B cell (primary cell): ENCODE measurements around the gene SLC39A11. TPM values are rescaled to one million over a fixed set of nuclear protein-coding genes. Genes with fewer than 3 reads are reported as not detected.

Source experiments
- ATAC-seq: fragments of 200-7000 bp; cut with Tn5 transposase; one replicate; pipeline ENCODE4 v1.10.0; 2021; ENCODE audit warnings: low read depth, mild to moderate bottlenecking, moderate number of reproducible peaks, moderate library complexity
- CTCF ChIA-PET: fragments of 350-600 bp; sonication (Branson Sonifier 250); formaldehyde crosslinking; loops from one replicate; lab custom pipeline; 2021; ENCODE audit warnings: antibody characterized with exemption, inconsistent platforms; lab: Charles Lee
- POLR2A ChIA-PET: fragments of 350-600 bp; sonication (Branson Sonifier 250); formaldehyde crosslinking; loops from one replicate; lab custom pipeline; 2021; ENCODE audit warnings: antibody characterized with exemption; lab: Charles Lee
- DNase-seq: peaks from one replicate; pipeline ENCODE4 v3.0.0; 2013
- H2AFZ ChIP-seq: 2 replicates; pipeline ENCODE4 v1.6.1; 2012; ENCODE audit warnings: mild to moderate bottlenecking, low read depth, low read length; ENCODE audit not compliant: insufficient read depth, poor library complexity, severe bottlenecking
- H3K27ac ChIP-seq, 2 donors: 1 replicate in 1 of 2; 2 replicates in 1 of 2; pipeline ENCODE4 v1.5.1; 2012 to 2013; ENCODE audit warnings: low read length in 2 of 2, mild to moderate bottlenecking in 2 of 2, moderate library complexity in 1 of 2
- H3K27me3 ChIP-seq, 4 experiments: fragments of 200-600 bp in 1 of 4; sonication (generic) in 1 of 4; replicated peaks in 1 of 4; 1 replicate in 2 of 4; 2 replicates in 2 of 4; pipeline versions ENCODE4 v1.6.1 to v1.7.0; 2013 to 2016; ENCODE audit warnings: low read length in 3 of 4, mild to moderate bottlenecking in 2 of 4, mixed read lengths in 1 of 4, moderate library complexity in 1 of 4; ENCODE audit not compliant: insufficient read depth in 4 of 4, control insufficient read depth in 3 of 4; ENCODE audit errors: control extremely low read depth in 1 of 4
- H3K36me3 ChIP-seq, 2 experiments: replicated peaks in 1 of 2; 1 replicate in 1 of 2; 2 replicates in 1 of 2; pipeline versions ENCODE4 v1.6.1 to v1.7.1; 2013; ENCODE audit warnings: low read length in 1 of 2; ENCODE audit not compliant: insufficient read depth in 2 of 2, control insufficient read depth in 1 of 2; ENCODE audit errors: control extremely low read depth in 1 of 2, extremely low read depth in 1 of 2
- H3K4me1 ChIP-seq, 2 donors: fragments of 200-600 bp in 1 of 2; sonication (generic) in 1 of 2; 1 replicate in 1 of 2; 2 replicates in 1 of 2; pipeline versions ENCODE4 v1.5.1 to v1.6.1; 2013 to 2017; ENCODE audit warnings: low read length in 2 of 2; ENCODE audit not compliant: control insufficient read depth in 2 of 2, insufficient read depth in 2 of 2
- H3K4me2 ChIP-seq: replicated peaks from 2 replicates; pipeline ENCODE3; 2012; ENCODE audit warnings: mild to moderate bottlenecking, low read depth, low read length; ENCODE audit not compliant: poor library complexity, severe bottlenecking
- H3K4me3 ChIP-seq, 5 experiments: fragments of 200-600 bp in 1 of 5; sonication (generic) in 1 of 5; 1 replicate in 3 of 5; 2 replicates in 2 of 5; pipeline versions ENCODE4 v1.5.1 to v1.7.0; 2011 to 2016; ENCODE audit warnings: low read length in 4 of 5, mild to moderate bottlenecking in 4 of 5, low read depth in 2 of 5, control low read depth in 1 of 5, moderate library complexity in 1 of 5; ENCODE audit not compliant: insufficient read depth in 1 of 5; ENCODE audit errors: control extremely low read depth in 1 of 5, extremely low read depth in 1 of 5
- H3K79me2 ChIP-seq: fragments of 200-600 bp; sonication (generic); one replicate; pipeline ENCODE4 v1.6.0; 2016; ENCODE audit warnings: low read length; ENCODE audit not compliant: control insufficient read depth, insufficient read depth
- H3K9ac ChIP-seq: fragments of 200-600 bp; sonication (generic); 2 replicates; pipeline ENCODE4 v1.6.1; 2017; ENCODE audit warnings: mild to moderate bottlenecking, low read length, moderate library complexity
- H3K9me3 ChIP-seq, 3 donors: one replicate each; pipeline versions ENCODE4 v1.6.1 to v1.7.1; 2013; ENCODE audit warnings: low read length in 2 of 3; ENCODE audit not compliant: control insufficient read depth in 2 of 3, insufficient read depth in 1 of 3; ENCODE audit errors: control extremely low read depth in 1 of 3
- H4K20me1 ChIP-seq: 2 replicates; pipeline ENCODE4 v1.6.0; 2012; ENCODE audit warnings: mild to moderate bottlenecking, low read length; ENCODE audit not compliant: insufficient read depth, control insufficient read depth, poor library complexity, severe bottlenecking
- H3K27ac Mint-ChIP-seq: one replicate; pipeline ENCODE4 v1.8.0; 2021; ENCODE audit warnings: mixed read lengths
- H3K27me3 Mint-ChIP-seq: one replicate; pipeline ENCODE4 v1.8.0; 2021; ENCODE audit warnings: mixed read lengths
- H3K4me1 Mint-ChIP-seq: one replicate; pipeline ENCODE4 v1.8.0; 2021; ENCODE audit warnings: mixed read lengths
- H3K4me3 Mint-ChIP-seq: one replicate; pipeline ENCODE4 v1.8.0; 2021; ENCODE audit warnings: mixed read lengths
- H3K9me3 Mint-ChIP-seq: one replicate; pipeline ENCODE4 v1.8.0; 2022; ENCODE audit warnings: mixed read lengths; ENCODE audit not compliant: insufficient read depth
- EZH2 ChIP-seq: IDR thresholded peaks from 2 replicates; pipeline ENCODE4 v1.6.1; 2012; ENCODE audit warnings: borderline replicate concordance, low read depth, mild to moderate bottlenecking, moderate library complexity, low read length; ENCODE audit not compliant: insufficient read depth, poor library complexity, severe bottlenecking
- WGBS: methylation state at CpG from one replicate; pipeline ENCODE4 v1.1.5; 2013; ENCODE audit warnings: missing lambda C conversion rate; ENCODE audit not compliant: insufficient coverage; 5-methylcytosine and 5-hydroxymethylcytosine counted together
- intact Hi-C: fragments of 100-400 bp; cut with micrococcal nuclease; formaldehyde crosslinking; loops from one replicate; pipeline ENCODE4 v1.10.0; 2022
- polyA plus RNA-seq: library from polyadenylated mRNA; depleted of rRNA; stranded (reverse); fragments of >200 nt; gene quantifications from 2 replicates; pipeline ENCODE4 v1.2.3, GENCODE V29; 2012
- total RNA-seq, 2 donors: library from RNA; stranded (reverse); fragments of 120-200 nt in 1 of 2; gene quantifications; 1 replicate in 1 of 2; 2 replicates in 1 of 2; pipeline versions ENCODE4 v1.2.3 to v1.2.4, GENCODE V29; 2013 to 2022
- TF ChIP-seq, protein P1 (sequence below): fragments of 200-600 bp; IDR thresholded peaks from one replicate; pipeline ENCODE4 v1.8.0; 2022; ENCODE audit warnings: antibody characterized with exemption, mild to moderate bottlenecking

The SLC39A11 gene
- total and polyA plus RNA-seq, 2 donors (not counting 1 experiment from before 2014, with no cell fraction given): 6.9 to 39.6 TPM

DNA sequence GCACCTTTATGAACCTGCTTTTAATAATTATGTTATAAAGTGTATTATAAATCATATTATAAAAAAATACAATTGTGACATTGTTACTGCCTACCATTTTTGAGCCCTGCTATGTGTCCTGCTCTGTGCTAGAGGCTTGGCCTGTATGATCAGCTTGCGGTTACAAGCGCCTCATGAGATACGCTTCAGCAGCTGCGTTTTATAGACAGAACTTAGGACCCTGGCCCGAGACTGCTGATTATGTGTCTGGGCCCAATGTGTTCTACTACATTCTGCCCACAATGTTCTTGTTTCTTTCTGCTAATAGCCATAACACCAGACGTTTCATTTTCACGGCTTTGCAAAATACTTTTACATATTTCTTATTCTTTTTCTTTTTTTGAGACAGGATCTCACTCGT is 395.8 kb downstream of the SLC39A11 start:
- POLR2A ChIA-PET: no interaction called here
- no peak overlapping the region for H3K4me3 ChIP-seq
- H3K9me3 ChIP-seq: peaks cover 0 to 14% (median 0%) of the 10 kb centered on the region in 3 donors
- H3K4me1 ChIP-seq: no peaks in the 10 kb centered on the region
- H4K20me1 ChIP-seq: no peaks in the 10 kb centered on the region
- WGBS: 96% methylated on average over 8 of the region's 8 CpGs
- no peak overlapping the region for H2AFZ ChIP-seq
- TF ChIP-seq, protein P1, sequence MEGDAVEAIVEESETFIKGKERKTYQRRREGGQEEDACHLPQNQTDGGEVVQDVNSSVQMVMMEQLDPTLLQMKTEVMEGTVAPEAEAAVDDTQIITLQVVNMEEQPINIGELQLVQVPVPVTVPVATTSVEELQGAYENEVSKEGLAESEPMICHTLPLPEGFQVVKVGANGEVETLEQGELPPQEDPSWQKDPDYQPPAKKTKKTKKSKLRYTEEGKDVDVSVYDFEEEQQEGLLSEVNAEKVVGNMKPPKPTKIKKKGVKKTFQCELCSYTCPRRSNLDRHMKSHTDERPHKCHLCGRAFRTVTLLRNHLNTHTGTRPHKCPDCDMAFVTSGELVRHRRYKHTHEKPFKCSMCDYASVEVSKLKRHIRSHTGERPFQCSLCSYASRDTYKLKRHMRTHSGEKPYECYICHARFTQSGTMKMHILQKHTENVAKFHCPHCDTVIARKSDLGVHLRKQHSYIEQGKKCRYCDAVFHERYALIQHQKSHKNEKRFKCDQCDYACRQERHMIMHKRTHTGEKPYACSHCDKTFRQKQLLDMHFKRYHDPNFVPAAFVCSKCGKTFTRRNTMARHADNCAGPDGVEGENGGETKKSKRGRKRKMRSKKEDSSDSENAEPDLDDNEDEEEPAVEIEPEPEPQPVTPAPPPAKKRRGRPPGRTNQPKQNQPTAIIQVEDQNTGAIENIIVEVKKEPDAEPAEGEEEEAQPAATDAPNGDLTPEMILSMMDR: no peak
- no peak for TF ChIP-seq EZH2
- no peaks in the 10 kb centered on the region for H3K36me3 ChIP-seq
- H3K79me2 ChIP-seq: no peaks in the 10 kb centered on the region
- no peaks in the 10 kb centered on the region for H3K27me3 Mint-ChIP-seq
- H3K4me3 Mint-ChIP-seq: no peak overlapping the region
- no peak overlapping the region for H3K27ac Mint-ChIP-seq
- no peak overlapping the region for H3K4me2 ChIP-seq
- DNase-seq: no peak
- no peaks in the 10 kb centered on the region for H3K27me3 ChIP-seq
- H3K27ac ChIP-seq: no peak overlapping the region
- ATAC-seq: no peak
- CTCF ChIA-PET: no interaction called here
- H3K9ac ChIP-seq: no peak overlapping the region
- no peaks in the 10 kb centered on the region for H3K4me1 Mint-ChIP-seq
- intact Hi-C loops: no loop called here
- H3K9me3 Mint-ChIP-seq: peaks cover 4% of the 10 kb centered on the region

DNA sequence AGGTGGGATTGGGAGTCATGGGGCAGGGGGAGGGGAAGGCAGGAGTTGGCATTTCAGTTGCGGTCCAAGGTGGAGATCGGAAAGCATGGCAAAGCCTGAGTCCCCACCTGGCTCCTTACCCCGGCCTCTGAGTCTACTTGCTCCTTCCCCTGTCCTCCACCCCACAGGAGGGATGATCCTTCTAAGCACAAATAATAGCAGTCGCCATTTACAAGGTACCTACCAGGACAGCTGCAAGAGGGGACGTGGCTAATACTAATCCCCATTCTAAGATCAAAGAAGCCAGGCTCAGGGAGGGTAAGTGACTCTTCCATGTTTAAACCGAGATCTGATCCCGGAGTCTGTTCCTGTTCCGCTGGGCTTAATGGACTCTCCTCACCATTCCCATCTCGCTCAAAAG is 396.3 kb downstream of the SLC39A11 start:
- Histone ChIP-seq H3K27ac (no peak overlapping the region), H3K9me3 (peaks cover 0 to 13% (median 0%) of the 10 kb centered on the region in 3 donors), H3K79me2 (no peaks in the 10 kb centered on the region), H3K4me3 (no peak overlapping the region), H3K36me3 (no peaks in the 10 kb centered on the region), H2AFZ (no peak overlapping the region), H4K20me1 (no peaks in the 10 kb centered on the region), H3K9ac (no peak overlapping the region), H3K4me2 (no peak overlapping the region), H3K4me1 (no peaks in the 10 kb centered on the region), H3K27me3 (no peaks in the 10 kb centered on the region)
- ATAC-seq (no peak), DNase-seq (no peak)
- Mint-ChIP-seq H3K4me3 (no peak overlapping the region), H3K4me1 (no peaks in the 10 kb centered on the region), H3K27ac (no peak overlapping the region), H3K9me3 (peaks cover 4% of the 10 kb centered on the region), H3K27me3 (no peaks in the 10 kb centered on the region)
- TF ChIP-seq, protein P1: no peak
- TF ChIP-seq EZH2: no peak
- 94% methylated on average over 6 of the region's 9 CpGs for WGBS
- intact Hi-C loops: no loop called here
- ChIA-PET POLR2A (no interaction called here), CTCF (no interaction called here)
